ENCODE data around the gene RTN1. TPM values are rescaled to one million over a fixed set of nuclear protein-coding genes. Genes with fewer than 3 reads are reported as not detected.

The RTN1 gene
- polyA plus RNA-seq, 1 donor from 2014 or later = 1,138 TPM

GRCh38 chr14:59755409-59756135 lies 115.0 kb downstream of the RTN1 start:
- H4K20me1 ChIP-seq (ENCODE audit: insufficient read depth) = no peaks in the 10 kb centered on the region
- no peak overlapping the region for H3K4me3 ChIP-seq (ENCODE audit: low read length)
- H3F3A ChIP-seq (ENCODE audit: insufficient read depth, low read length, poor library complexity, severe bottlenecking) = no peaks in the 10 kb centered on the region
- no peaks in the 10 kb centered on the region for H3K27me3 ChIP-seq (ENCODE audit: insufficient read depth, low read depth, low read length)
- no peak overlapping the region for H3K9ac ChIP-seq (ENCODE audit: low read length)
- TF ChIP-seq POLR2AphosphoS5 (IDR thresholded peaks at IDR 0.05) (no peak), SMC3 (conservative IDR thresholded peaks at IDR 0.05; ENCODE audit: poor library complexity) (no peak), MXI1 (conservative IDR thresholded peaks at IDR 0.05; ENCODE audit: poor library complexity, severe bottlenecking) (no peak), TAF1 (IDR thresholded peaks at IDR 0.05; ENCODE audit: low read depth) (no peak), CTCF (IDR thresholded peaks at IDR 0.05; ENCODE audit: poor library complexity, severe bottlenecking) (no peak), EP300 (conservative IDR thresholded peaks at IDR 0.05; ENCODE audit: poor library complexity, severe bottlenecking) (no peak), RAD21 (conservative IDR thresholded peaks at IDR 0.05) (no peak), EZH2 (IDR thresholded peaks at IDR 0.05; ENCODE audit: borderline replicate concordance, insufficient read depth, low read length, poor library complexity, severe bottlenecking) (no peak), REST (IDR thresholded peaks at IDR 0.05; ENCODE audit: borderline replicate concordance) (no peak)
- H3K27ac ChIP-seq (ENCODE audit: low read length) = no peak overlapping the region
- H3K4me2 ChIP-seq (ENCODE audit: low read length) = no peak overlapping the region
- no peaks in the 10 kb centered on the region for H3K79me2 ChIP-seq (replicated peaks; ENCODE audit: insufficient read depth, low read length)
- H3K9me3 ChIP-seq (ENCODE audit: low read length) = no peaks in the 10 kb centered on the region
- no peak overlapping the region for H2AFZ ChIP-seq (ENCODE audit: low read depth, low read length)
- H3K36me3 ChIP-seq (ENCODE audit: insufficient read depth, low read length) = no peaks in the 10 kb centered on the region
- H3K9me2 ChIP-seq (ENCODE audit: insufficient read depth, low read length) = no peaks in the 10 kb centered on the region

GRCh38 chr14:59754256-59754655 lies 116.3 kb downstream of the RTN1 start:
- Histone ChIP-seq H3F3A (ENCODE audit: insufficient read depth, low read length, poor library complexity, severe bottlenecking) (no peaks in the 10 kb centered on the region), H2AFZ (ENCODE audit: low read depth, low read length) (no peak overlapping the region), H3K79me2 (replicated peaks; ENCODE audit: insufficient read depth, low read length) (no peaks in the 10 kb centered on the region), H3K36me3 (ENCODE audit: insufficient read depth, low read length) (no peaks in the 10 kb centered on the region), H3K4me2 (ENCODE audit: low read length) (no peak overlapping the region), H3K4me3 (ENCODE audit: low read length) (no peak overlapping the region), H3K27me3 (ENCODE audit: insufficient read depth, low read depth, low read length) (no peaks in the 10 kb centered on the region), H3K9me2 (ENCODE audit: insufficient read depth, low read length) (no peaks in the 10 kb centered on the region), H3K9me3 (ENCODE audit: low read length) (no peaks in the 10 kb centered on the region), H3K27ac (ENCODE audit: low read length) (no peak overlapping the region), H4K20me1 (ENCODE audit: insufficient read depth) (no peaks in the 10 kb centered on the region), H3K9ac (ENCODE audit: low read length) (no peak overlapping the region)
- no peak for TF ChIP-seq EP300 (conservative IDR thresholded peaks at IDR 0.05; ENCODE audit: poor library complexity, severe bottlenecking)
- no peak for TF ChIP-seq POLR2AphosphoS5 (IDR thresholded peaks at IDR 0.05)
- TF ChIP-seq EZH2 (IDR thresholded peaks at IDR 0.05; ENCODE audit: borderline replicate concordance, insufficient read depth, low read length, poor library complexity, severe bottlenecking) = no peak
- TF ChIP-seq RAD21 (conservative IDR thresholded peaks at IDR 0.05) = no peak
- no peak for TF ChIP-seq CTCF (IDR thresholded peaks at IDR 0.05; ENCODE audit: poor library complexity, severe bottlenecking)
- TF ChIP-seq SMC3 (conservative IDR thresholded peaks at IDR 0.05; ENCODE audit: poor library complexity) = no peak
- no peak for TF ChIP-seq MXI1 (conservative IDR thresholded peaks at IDR 0.05; ENCODE audit: poor library complexity, severe bottlenecking)

All from neural cell (in vitro differentiated cells).